Ascending aorta (tissue), 2 donors: Measurements from ENCODE around the gene NPTXR. TPM values are rescaled to one million over a fixed set of nuclear protein-coding genes. Genes with fewer than 3 reads are reported as not detected.
"Not testable (repeated sequence)": the region's sequence is repeated elsewhere in the genome, so short reads cannot be mapped to it uniquely, and the experiment has no call there.

Experiments
- DNase-seq, 2 donors: peaks; one replicate each; pipeline ENCODE4 v3.0.0-alpha.2; 2019; ENCODE audit warnings: low spot score in 2 of 2
- H3K27ac ChIP-seq, 2 donors: fragments of 200-600 bp; sonication (generic); one replicate each; pipeline ENCODE4 v1.5.1; 2016 to 2017; ENCODE audit warnings: mild to moderate bottlenecking in 1 of 2
- H3K27me3 ChIP-seq: fragments of 200-600 bp; sonication (generic); one replicate; pipeline ENCODE4 v1.5.1; 2017
- H3K36me3 ChIP-seq, 2 donors: fragments of 200-600 bp; sonication (generic); one replicate each; pipeline ENCODE4 v1.5.1; 2016
- H3K4me1 ChIP-seq, 2 donors: fragments of 200-600 bp; sonication (generic); one replicate each; pipeline ENCODE4 v1.5.1; 2016 to 2017; ENCODE audit warnings: mild to moderate bottlenecking in 1 of 2
- H3K4me3 ChIP-seq, 2 donors: fragments of 200-600 bp; sonication (generic); one replicate each; pipeline ENCODE4 v1.5.1; 2016 to 2017; ENCODE audit warnings: mild to moderate bottlenecking in 1 of 2
- H3K9me3 ChIP-seq, 2 donors: fragments of 200-600 bp; sonication (generic); one replicate each; pipeline ENCODE4 v1.5.1; 2016
- intact Hi-C: fragments of 100-400 bp; cut with DNase I; formaldehyde crosslinking; loops from one replicate; pipeline ENCODE4 v1.15.1; 2023
- total RNA-seq: library from RNA; depleted of rRNA; stranded (reverse); fragments of >200 nt; gene quantifications from one replicate; pipeline ENCODE4 v1.1.0, GENCODE V29; 2016
- TF ChIP-seq, protein P1 (sequence below), 3 experiments: fragments of 200-600 bp in 2 of 3; fragments of 450-650 bp in 1 of 3; sonication (generic) in 2 of 3; IDR thresholded peaks; one replicate each; pipeline ENCODE4 v1.5.1; 2016 to 2019; ENCODE audit warnings: antibody characterized with exemption in 3 of 3, mild to moderate bottlenecking in 1 of 3, moderate library complexity in 1 of 3

NPTXR gene
- total RNA-seq, 1 donor from 2014 or later, result 46.3 TPM

DNA sequence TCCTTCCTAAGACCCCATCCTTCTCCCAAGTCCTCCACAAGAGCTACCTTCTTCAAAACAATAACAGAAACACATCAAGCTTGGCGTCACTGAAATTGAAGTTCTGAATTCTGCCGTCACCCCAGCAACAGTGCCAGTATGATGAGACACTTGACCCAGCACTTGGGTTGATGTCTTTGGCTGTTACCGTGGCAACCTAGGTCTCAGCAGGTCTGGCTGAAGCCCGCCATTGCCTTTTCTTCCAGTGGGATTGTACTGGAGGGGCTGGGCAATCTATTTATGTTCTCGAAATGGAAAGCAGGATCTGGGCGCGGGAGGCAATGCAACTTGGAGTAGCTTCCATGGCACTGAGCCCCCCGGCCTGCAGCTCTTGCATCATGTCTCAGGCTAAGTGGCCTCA lies 23.8 kb downstream of the NPTXR start:
- no peak for DNase-seq
- TF ChIP-seq, protein P1, sequence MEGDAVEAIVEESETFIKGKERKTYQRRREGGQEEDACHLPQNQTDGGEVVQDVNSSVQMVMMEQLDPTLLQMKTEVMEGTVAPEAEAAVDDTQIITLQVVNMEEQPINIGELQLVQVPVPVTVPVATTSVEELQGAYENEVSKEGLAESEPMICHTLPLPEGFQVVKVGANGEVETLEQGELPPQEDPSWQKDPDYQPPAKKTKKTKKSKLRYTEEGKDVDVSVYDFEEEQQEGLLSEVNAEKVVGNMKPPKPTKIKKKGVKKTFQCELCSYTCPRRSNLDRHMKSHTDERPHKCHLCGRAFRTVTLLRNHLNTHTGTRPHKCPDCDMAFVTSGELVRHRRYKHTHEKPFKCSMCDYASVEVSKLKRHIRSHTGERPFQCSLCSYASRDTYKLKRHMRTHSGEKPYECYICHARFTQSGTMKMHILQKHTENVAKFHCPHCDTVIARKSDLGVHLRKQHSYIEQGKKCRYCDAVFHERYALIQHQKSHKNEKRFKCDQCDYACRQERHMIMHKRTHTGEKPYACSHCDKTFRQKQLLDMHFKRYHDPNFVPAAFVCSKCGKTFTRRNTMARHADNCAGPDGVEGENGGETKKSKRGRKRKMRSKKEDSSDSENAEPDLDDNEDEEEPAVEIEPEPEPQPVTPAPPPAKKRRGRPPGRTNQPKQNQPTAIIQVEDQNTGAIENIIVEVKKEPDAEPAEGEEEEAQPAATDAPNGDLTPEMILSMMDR (IDR thresholded peaks at IDR 0.05), result no peak

DNA sequence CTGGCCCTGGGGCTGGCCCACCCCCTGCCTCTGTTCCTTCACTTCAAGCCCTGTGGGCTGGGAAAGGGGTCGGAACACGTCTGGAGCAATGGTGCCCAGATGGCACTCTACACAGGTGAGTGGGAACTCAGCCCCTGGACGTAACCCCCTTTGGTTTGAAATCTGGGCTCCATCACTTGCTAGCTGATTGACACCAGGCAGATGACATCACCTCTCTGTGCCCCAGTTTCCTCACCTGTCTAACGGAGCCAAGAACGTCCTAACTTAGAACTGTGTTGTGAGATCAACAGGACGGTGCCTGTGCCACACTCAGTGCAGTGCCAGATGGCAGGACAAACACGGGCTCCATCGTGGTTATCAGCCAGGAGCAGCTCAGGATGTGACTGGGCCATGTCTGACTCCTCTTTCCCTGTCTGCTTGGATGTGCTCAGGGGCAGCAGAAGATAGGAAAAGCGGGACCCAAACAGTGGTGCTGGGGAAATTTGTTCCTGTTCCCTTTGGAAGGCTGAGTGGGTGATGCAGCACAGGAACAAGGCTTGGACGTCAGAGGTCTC lies 24.4 kb downstream of the NPTXR start:
- Histone ChIP-seq H3K27me3 (no peaks in the 10 kb centered on the region), H3K9me3 (no peaks in the 10 kb centered on the region), H3K4me3 (no peak overlapping the region), H3K36me3 (peaks cover 3 to 12% of the 10 kb centered on the region in 2 donors), H3K27ac (no peak overlapping the region), H3K4me1 (no peaks in the 10 kb centered on the region)
- TF ChIP-seq, protein P1 (IDR thresholded peaks at IDR 0.05), result no peak
- no peak for DNase-seq
- intact Hi-C loops, result no loop called here

More for the DNA sequence above, 23.8 kb downstream of the NPTXR start:
- no peaks in the 10 kb centered on the region for H3K27me3 ChIP-seq
- H3K27ac ChIP-seq, result no peak overlapping the region
- intact Hi-C loops, result no loop called here
- H3K36me3 ChIP-seq, result peaks cover 3 to 12% of the 10 kb centered on the region in 2 donors
- H3K9me3 ChIP-seq, result no peaks in the 10 kb centered on the region
- no peaks in the 10 kb centered on the region for H3K4me1 ChIP-seq
- no peak overlapping the region for H3K4me3 ChIP-seq

- no peaks in the 10 kb centered on the region for H3K9me3 ChIP-seq
- intact Hi-C loops, result no loop called here
- TF ChIP-seq, protein P1 (IDR thresholded peaks at IDR 0.05), result no peak
- no peak overlapping the region for H3K27ac ChIP-seq
- DNase-seq, result no peak
- H3K36me3 ChIP-seq, result peaks cover 0 to under 1% of the 10 kb centered on the region in 2 donors
- H3K27me3 ChIP-seq, result no peaks in the 10 kb centered on the region
- no peak overlapping the region for H3K4me3 ChIP-seq
- H3K4me1 ChIP-seq, result no peaks in the 10 kb centered on the region
Observed at GRCh38 chr22:38817196-38817595, 26.6 kb downstream of the NPTXR start.

GRCh38 chr22:38815842-38816241 lies 28.0 kb downstream of the NPTXR start:
- intact Hi-C loops, result no loop called here
- Histone ChIP-seq H3K36me3 (no peaks in the 10 kb centered on the region), H3K4me1 (no peaks in the 10 kb centered on the region), H3K4me3 (no peak overlapping the region), H3K27ac (no peak overlapping the region), H3K27me3 (no peaks in the 10 kb centered on the region), H3K9me3 (no peaks in the 10 kb centered on the region)
- TF ChIP-seq, protein P1 (IDR thresholded peaks at IDR 0.05), result no peak
- no peak for DNase-seq

GRCh38 chr22:38811241-38811640 lies 32.6 kb downstream of the NPTXR start:
- intact Hi-C loops, result no loop called here
- Histone ChIP-seq H3K27ac (no peak overlapping the region), H3K9me3 (peaks cover 0 to 11% of the 10 kb centered on the region in 2 donors), H3K36me3 (no peaks in the 10 kb centered on the region), H3K4me3 (no peak overlapping the region), H3K27me3 (no peaks in the 10 kb centered on the region), H3K4me1 (no peaks in the 10 kb centered on the region)
- TF ChIP-seq, protein P1 (IDR thresholded peaks at IDR 0.05), result no peak
- no peak for DNase-seq

GRCh38 chr22:38805041-38805593 lies 38.7 kb downstream of the NPTXR start:
- H3K36me3 ChIP-seq, H3K4me3 ChIP-seq, H3K27me3 ChIP-seq, H3K9me3 ChIP-seq, H3K4me1 ChIP-seq, intact Hi-C loops, H3K27ac ChIP-seq, DNase-seq: not testable (repeated sequence)
